ENCODE measurements around the gene BTF3. TPM values are rescaled to one million over a fixed set of nuclear protein-coding genes. Genes with fewer than 3 reads are reported as not detected.

The BTF3 gene
- total RNA-seq, 1 donor from 2014 or later: 809 TPM

DNA sequence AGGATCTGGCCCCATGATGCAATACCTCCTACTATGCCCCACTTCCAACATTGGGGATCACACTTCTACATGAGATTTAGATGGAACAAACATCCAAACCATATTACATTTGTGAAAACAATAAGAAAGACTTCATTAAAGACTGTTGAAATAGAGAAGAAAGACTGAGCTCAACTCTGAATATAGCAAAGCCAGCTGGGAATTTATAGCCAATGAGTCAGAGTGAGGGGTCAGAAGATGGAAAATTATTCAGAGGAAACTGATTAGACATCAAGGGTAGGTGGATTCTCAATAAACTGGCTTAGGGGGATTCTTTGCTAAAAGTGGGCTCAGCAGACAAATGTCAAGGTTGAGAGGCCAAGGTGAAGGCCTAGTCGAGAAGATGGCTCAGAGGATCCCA, 25.6 kb downstream of the BTF3 start:
- no peak for DNase-seq (ENCODE audit: low spot score)

DNA sequence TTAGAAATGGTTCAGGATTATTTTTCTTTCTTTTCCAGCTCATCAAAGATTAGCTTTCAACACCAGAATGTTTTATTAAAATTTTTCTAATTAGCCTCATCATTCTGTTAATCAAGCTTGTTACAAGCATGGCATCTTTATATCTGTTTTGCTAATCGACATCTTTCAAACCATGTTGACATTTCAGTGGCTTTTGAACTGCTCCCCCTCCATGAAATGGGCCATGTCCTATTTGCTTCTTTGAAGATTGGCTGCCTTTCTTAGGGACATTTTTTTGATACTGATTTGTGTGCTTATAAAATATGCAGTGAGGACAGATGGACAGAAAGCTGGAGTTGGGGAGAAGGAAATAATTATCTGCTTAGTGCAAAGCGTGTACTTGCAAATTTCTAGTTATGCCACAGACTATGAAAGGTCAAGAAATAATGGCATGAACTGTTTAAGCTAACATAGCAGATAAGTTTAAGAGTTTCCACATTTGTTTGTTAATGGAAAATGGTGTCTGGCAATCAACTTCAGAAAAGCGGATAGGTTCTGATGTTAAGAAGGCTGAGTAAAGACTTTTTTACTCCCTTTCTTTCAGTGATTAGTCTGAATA, 27.5 kb downstream of the BTF3 start:
- no peak for DNase-seq (ENCODE audit: low spot score)

DNA sequence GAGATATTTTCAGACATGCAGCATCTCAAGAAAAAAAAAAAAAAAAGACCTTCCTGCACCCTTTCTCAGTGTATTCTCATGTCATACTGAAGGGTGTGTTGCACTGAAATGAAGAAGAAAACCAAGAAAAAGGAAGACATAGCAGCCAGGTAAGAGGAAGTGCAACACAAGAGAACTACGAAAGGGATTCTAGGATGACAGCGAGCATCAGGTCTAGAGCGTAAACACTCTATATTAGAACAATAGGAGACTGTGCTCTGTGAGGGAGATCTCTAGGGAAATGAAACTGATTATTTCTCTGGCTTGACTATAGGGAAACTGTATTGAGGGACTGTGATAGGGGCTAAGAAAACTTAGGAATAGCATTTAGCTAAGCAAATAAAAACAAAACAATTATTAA, 30.0 kb downstream of the BTF3 start:
- DNase-seq (ENCODE audit: low spot score): no peak

DNA sequence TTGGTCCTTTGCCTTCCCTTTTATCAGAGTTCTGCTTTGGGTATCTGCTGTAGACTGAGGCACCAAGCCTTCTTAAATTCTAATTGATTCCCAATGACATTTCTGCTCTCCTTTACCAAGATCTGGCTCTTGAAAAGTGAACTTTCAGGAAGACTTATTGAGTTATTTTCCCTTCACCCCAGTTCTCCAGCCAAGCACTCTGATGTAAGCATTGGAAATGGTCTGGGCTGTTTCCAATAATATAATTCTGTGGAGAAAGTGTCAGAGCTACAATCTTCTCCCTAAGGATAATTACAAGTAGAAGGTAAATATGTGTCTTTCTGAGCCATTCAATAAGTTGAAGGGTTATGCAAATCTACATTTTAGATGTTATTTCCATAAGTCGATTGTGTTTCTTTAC, 30.8 kb downstream of the BTF3 start:
- no peak for DNase-seq (ENCODE audit: low spot score)

DNA sequence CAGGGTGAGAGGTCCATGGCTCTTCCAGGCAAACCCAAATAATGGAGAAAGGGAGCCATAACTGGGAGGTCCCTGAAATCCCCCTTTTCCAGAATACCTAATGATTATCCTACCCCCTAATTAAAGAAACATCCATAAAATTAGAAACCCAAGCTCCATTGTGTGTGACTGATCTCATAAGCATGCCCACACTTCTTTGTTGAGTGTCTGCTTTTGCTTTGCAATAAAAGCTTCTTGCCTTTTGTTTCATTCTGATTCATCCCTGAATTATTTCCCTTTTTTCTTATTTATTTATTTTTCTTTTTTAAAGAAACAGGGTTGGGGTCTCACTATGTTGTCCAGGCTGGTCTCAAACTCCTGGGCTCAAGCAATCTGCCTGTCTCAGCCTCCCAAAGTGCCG, 33.1 kb downstream of the BTF3 start:
- DNase-seq (ENCODE audit: low spot score): no peak

DNA sequence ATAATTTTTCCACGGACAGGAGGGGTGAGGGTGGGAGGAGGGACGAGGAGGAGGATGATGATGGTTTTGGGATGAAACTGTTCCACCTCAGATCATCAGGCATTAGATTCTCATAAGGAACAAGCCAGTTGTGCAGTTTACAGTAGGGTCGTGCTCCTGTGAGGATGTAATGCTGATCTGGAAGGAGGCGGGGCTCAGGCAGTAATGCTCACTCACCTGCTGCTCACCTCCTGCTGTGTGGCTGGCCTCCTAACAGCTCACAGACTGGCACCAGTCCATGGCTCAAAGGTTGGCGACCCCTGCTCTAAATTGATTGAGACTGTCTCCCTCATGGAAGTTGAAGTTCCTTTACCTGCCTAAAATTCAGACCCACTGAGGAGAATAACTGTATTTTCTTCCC, 34.0 kb downstream of the BTF3 start:
- DNase-seq (ENCODE audit: low spot score): no peak

DNA sequence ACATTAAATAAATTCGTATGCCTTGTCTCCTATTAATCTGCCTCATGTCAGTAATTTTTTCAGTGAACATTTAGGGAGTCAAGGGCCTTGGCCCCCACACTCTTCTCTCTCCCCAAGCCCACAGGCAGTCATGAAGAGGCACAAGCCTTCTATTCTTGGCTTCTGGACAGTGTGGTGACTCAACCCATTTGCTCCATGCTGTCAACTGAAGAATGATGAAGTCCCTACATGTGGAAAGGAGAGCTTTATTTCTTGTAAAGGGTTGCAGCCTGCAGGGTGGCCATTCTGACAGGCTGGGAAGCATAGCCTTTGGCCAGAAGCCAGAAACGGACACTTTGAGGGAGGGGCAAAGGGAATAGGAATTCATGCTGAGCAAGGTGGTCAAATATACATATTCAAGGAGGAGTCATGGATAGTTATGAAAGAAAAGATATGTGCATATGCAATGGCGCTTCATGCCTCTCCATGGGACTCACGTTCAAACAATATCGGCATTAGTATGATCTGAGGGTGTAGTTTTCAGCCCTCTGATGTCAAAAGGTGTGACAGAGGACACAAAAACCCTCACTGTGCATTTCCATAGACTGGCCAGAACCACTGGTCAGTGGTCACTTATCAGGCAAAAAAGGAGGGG, 35.9 kb downstream of the BTF3 start:
- no peak for DNase-seq (ENCODE audit: low spot score)

DNA sequence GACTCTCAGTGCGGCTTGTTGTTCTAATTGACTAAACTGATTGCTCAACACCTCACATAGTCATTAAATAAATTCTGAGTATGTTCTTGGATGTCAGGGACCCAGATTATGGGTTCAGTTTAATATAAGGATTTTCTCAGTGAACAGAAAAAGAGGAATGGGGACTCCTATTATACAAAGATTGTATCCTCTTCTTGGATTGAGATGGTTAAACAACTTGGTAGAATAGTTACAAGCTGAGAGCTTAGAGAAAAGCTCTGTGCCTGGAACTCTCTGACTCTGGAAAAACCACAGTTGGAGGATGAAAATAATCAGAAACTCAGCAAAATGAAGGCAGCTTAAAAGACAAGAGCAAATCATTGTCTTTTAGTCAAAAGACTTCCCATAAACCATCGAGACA, 36.7 kb downstream of the BTF3 start:
- no peak for DNase-seq (ENCODE audit: low spot score)

DNA sequence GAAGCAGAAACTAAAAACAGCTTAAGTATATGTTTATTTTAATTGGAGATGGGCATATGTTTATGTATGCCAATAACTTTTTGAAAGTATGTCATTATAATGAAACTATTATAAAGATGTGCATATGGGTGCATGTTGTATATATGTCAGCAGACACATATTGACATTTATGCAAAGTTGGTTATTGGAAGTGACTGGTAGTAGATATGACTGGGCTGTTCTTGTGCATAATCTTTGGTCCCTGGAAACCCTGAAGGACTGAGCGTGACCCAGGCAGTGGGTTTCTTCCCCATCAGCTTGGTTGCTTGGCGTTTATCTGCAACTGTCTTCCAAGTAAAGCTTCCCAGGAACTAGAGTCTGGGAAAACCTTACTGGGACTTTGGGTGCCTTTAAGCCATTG, 41.5 kb downstream of the BTF3 start:
- DNase-seq (ENCODE audit: low spot score): peak; percentile 6

DNA sequence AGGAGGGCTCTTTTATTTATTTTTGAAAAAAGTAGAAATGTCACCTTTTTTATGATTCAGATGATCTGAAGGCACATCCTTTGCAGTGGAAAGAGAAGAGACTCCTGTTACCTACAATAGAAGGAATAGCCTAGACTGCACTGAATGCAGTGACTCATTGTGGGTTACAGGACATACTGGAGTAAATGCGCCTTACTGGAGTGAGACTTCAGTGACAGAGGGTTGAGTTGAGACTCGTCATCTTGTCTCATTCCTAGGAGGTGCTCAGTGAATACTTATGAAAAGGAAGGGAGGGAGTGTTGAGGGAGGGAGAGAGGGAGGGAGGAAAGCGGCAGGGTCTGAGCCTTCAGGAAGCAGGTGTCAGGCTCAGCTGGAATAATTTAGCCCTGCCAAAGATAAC, 42.0 kb downstream of the BTF3 start:
- DNase-seq (ENCODE audit: low spot score): peak; percentile 42

DNA sequence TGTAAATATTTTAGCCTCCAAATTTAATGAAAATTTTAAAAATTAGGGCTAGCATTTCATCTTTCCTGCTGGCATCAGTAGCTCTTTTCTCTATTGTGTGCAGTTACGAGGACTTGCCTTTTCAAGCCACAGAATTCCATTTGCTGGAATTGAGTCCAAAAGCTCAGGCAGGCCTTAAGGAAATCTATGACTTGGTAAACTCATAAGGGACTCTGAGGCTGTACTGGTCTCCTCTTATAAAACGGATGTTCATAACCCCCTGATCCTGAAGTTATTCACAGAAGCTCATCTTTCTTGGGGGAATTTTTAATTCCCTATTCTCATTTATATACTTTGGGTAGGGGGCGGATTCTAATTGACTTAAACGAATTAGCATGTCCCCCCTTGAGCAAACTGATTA, 43.8 kb downstream of the BTF3 start:
- DNase-seq (ENCODE audit: low spot score): no peak

DNA sequence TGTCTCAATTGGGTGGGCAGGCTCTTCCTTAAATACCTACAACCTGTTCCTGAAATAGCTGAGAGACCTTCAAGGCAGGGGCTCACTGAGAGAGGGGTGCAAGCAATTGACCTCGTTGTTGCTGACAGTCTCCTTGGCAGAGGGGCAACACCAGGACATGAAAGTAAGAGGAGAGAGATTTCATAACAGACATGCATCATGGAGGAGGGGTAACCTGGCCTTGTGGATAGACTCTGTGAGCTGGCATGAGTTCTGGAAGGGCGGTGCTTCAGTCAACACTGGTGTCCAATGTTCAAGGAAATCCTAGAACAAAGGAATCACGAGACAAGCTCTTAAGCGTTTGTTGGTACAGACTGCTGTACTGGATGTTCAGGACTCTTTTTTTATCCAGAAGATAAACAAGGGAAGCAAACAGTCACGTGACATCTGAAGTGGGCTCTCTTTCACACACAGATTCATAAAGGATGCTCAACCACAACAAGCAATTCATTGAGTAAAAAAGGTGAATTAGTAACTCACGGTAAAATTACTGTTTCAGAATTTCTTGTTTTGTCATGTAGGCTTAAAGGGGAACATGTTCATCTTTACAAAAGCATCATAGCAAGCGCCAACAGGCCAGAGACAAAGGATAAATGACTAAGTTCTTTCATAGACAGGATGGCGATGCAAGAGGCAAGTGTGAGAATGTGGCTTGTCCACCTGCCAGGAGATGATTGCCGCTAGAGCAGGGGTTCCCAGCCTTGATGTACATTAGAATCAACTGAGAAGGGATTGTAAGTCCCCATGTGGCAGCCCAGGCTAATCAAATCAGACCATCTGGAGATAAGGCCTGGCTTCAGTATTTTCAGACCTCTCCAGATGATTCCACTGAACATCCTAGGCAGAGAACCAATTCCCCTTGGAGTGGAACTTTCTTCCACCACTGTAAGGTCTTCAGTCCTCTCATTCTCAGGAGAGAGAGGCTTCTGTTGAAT, 46.5 kb downstream of the BTF3 start:
- DNase-seq (ENCODE audit: low spot score): peak; percentile 63

DNA sequence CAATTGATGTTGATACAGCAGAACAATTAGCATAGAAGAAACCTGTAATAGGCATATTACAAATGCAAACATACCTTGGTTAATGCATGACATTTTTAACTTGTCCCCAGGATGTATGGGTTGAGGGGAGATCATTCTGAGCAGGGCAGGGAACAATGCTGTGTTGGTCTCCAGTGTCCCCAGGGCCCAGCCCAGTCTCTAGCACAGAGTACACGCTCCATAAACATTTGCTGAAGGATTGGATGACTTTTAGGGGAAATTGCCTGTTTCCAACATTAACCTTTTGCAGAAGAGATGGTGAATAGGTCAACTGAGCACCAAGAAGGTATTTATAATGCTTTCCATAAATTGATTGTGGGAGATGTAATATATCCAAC, 47.1 kb downstream of the BTF3 start:
- DNase-seq (ENCODE audit: low spot score): no peak

DNA sequence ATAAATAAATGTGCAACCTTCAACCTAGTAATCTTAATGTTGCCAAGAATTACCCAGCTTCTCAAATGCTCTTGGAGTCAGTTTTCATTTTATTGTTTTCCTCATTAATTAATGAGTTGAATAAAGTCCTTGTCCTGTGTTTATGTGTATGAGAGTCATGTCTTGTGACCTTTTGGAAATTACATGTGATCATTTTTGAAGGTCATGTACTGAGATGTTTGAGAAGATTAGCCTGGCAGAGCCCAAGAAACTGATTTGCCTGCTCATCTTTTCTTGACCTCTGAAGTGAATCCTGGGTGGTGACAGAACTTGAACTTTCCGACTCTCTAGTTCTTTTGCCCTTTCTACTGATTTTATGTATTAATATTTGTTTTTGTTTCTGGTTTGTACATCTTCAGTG, 51.8 kb downstream of the BTF3 start:
- DNase-seq (ENCODE audit: low spot score): no peak

DNA sequence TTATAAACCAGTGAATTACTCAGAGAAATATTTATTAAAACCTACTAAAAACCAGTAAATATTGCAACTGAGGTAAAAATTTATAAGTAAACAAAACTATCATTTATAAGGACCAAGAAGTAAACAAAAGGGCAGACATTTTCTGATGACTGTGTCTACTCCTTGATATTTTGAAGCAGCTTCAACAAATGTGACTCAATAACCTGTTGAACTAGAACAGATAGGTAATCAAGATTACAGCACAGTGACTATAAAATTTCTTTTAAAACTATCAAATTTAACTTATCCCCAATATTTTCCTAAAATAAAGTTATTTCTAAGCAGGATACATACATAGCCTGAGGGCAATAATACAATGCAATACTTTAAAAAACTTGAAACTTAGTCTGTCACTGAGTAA, 54.4 kb downstream of the BTF3 start:
- no peak for DNase-seq (ENCODE audit: low spot score)

Other genes starting within 250 kb of the BTF3 start
- 1.1 TPM for gene FOXD1, start 49.7 kb upstream of the BTF3 start, total RNA-seq
- gene ANKRA2, start 67.2 kb downstream of the BTF3 start, total RNA-seq: 32.1 TPM
- gene UTP15, start 67.3 kb downstream of the BTF3 start, total RNA-seq: 31.8 TPM
- gene ARHGEF28, start 127.8 kb downstream of the BTF3 start, total RNA-seq: 34.5 TPM

Data from ureter (tissue), 1 donor.